Astrocyte of the spinal cord (primary cell): ENCODE measurements around the gene KATNB1.
"Not testable (repeated sequence)": the region's sequence is repeated elsewhere in the genome, so short reads cannot be mapped to it uniquely, and the experiment has no call there.

Experiments
- DNase-seq: peaks from one replicate; pipeline ENCODE4 v3.0.0; 2011; ENCODE audit warnings: low read depth, low spot score
- H3K4me3 ChIP-seq: 2 replicates; pipeline ENCODE4 v1.5.1; 2011; ENCODE audit warnings: low read depth, mild to moderate bottlenecking, low read length, moderate library complexity
- in situ Hi-C: cut with HindIII; loops from 2 replicates; pipeline ENCODE4 v1.10.0; 2017; ENCODE audit warnings: low sequenced_read_pairs
- TF ChIP-seq, protein P1 (sequence below): IDR thresholded peaks from 2 replicates; pipeline ENCODE4 v1.5.1; 2012; ENCODE audit warnings: low read depth, mild to moderate bottlenecking, low read length, inconsistent platforms

Gene KATNB1

DNA sequence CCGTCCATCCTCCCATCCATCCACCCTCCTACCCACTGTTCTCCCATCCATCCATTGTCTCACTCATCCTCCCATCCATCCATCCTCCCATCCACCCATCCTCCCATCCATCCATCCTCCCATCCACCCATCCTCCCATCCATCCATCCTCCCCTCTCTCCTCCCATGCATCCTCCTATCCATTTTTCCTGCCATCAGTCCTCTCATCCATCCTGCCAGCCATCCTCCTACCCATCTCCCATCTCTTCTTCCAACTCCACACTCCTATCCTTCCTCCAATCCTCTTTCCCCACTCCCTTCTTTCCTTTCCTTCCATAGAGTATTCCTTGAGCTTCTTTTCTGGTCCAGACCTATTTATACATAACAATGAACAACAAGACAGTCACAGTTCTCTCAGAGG, 28.9 kb upstream of the KATNB1 start:
- TF ChIP-seq, protein P1, sequence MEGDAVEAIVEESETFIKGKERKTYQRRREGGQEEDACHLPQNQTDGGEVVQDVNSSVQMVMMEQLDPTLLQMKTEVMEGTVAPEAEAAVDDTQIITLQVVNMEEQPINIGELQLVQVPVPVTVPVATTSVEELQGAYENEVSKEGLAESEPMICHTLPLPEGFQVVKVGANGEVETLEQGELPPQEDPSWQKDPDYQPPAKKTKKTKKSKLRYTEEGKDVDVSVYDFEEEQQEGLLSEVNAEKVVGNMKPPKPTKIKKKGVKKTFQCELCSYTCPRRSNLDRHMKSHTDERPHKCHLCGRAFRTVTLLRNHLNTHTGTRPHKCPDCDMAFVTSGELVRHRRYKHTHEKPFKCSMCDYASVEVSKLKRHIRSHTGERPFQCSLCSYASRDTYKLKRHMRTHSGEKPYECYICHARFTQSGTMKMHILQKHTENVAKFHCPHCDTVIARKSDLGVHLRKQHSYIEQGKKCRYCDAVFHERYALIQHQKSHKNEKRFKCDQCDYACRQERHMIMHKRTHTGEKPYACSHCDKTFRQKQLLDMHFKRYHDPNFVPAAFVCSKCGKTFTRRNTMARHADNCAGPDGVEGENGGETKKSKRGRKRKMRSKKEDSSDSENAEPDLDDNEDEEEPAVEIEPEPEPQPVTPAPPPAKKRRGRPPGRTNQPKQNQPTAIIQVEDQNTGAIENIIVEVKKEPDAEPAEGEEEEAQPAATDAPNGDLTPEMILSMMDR = no peak
- in situ Hi-C loops = no loop called here

DNA sequence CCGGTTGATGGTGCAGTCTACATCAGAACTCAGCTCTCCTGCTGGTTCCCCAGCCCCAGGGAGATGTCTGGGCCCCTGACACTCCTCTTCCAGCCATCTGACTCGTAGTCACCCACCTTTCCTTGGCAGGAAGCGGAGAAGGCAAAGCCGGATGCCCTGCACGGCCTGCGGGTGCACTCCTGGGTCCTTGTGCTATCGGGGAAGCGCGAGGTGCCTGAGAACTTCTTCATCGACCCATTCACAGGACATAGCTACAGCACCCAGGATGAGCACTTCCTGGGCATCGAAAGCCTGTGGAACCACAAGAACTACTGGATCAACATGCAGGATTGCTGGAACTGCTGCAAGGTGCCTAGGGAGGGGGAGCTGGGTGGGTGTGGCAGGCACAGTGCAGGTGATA, 28.2 kb upstream of the KATNB1 start:
- in situ Hi-C loops = no loop called here
- no peak for DNase-seq
- TF ChIP-seq, protein P1 = no peak
- H3K4me3 ChIP-seq = no peak overlapping the region

More for the DNA sequence above, 28.9 kb upstream of the KATNB1 start:
- DNase-seq = no peak
- H3K4me3 ChIP-seq = no peak overlapping the region

DNA sequence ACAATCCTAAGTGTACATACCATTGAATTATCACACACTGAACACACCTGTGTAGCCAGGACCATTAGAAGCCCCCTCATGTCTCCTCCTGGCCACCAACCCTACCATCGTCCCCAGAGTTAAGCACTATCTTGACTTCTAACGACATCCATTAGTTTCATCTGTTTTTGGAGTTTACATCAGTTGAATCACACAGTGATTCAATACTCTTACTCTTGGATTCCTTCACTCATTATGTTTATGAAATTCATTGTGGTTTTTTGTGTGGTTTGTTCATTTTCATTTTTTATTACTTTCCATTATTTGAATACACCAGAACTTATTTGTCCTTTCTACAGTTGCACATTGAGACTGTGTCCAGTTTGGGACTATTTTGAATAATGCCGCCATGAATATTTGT, 27.4 kb upstream of the KATNB1 start:
- no peak for DNase-seq

DNA sequence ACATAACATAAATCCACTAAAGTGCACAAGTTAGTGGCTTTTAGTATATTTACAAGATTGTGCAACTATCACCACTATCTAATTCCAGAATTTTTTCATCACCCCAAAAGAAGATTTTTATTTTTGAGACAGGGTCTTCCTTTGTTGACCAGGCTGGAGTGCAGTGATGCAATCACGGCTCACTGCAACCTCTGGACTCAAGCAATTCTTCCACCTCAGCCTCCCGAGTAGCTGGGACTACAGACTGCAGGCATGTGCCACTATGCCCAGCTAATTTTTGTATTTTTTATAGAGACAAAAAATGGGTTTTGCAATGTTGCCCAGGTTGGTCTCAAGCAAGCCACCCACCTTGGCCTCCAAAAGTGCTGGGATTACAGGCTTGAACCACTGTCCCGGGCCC, 25.9 kb upstream of the KATNB1 start:
- in situ Hi-C loops = no loop called here
- TF ChIP-seq, protein P1 = no peak
- DNase-seq = no peak
- H3K4me3 ChIP-seq = no peak overlapping the region

More for the DNA sequence above, 27.4 kb upstream of the KATNB1 start:
- TF ChIP-seq, protein P1 = no peak
- no peak overlapping the region for H3K4me3 ChIP-seq
- in situ Hi-C loops = no loop called here

- no peak overlapping the region for H3K4me3 ChIP-seq
- TF ChIP-seq, protein P1 = no peak
- in situ Hi-C loops = no loop called here
- no peak for DNase-seq
These were observed 24.2 kb upstream of the KATNB1 start for GRCh38 chr16:57711346-57711745.

GRCh38 chr16:57711993-57712392, 23.6 kb upstream of the KATNB1 start:
- no peak for DNase-seq
- in situ Hi-C loops = no loop called here
- TF ChIP-seq, protein P1 = no peak
- H3K4me3 ChIP-seq = no peak overlapping the region

DNA sequence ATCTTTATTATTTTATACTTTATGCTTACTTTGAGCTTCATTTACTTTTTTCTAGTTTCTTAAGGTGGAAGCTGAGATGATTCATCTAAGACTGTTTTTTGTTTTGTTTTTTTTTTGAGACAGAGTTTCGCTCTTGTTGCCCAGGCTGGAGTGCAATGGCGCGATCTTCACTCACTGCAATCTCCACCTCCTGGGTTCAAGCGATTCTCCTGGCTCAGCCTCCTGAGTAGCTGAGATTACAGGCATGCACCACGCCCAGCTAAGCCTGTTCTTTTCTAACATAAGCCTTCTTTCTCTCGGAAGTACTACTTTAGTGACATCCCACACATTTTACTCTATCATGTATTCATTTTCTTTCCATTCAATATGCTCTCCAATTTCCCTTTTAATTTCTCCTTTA, 23.0 kb upstream of the KATNB1 start:
- DNase-seq, in situ Hi-C loops, H3K4me3 ChIP-seq: not testable (repeated sequence)
